Measurements from ENCODE around the gene CRABP2. TPM values are rescaled to one million over a fixed set of nuclear protein-coding genes. Genes with fewer than 3 reads are reported as not detected.
A peak's percentile ranks its signal among the peaks of the same experiment; 100 is the strongest.

CRABP2 gene
- total RNA-seq, 2 donors from 2014 or later, result 0.99 to 3.6 TPM

- DNase-seq (no peak), ATAC-seq (no peak)
- peak overlapping the region in 3 of 4 donors; percentile 51 to 58 (median 52) for H3K27ac ChIP-seq
- H3K36me3 ChIP-seq (replicated peaks in 1 of 2; ENCODE audit: insufficient read depth in 1 of 2, low read depth in 2 of 2), result no peaks in the 10 kb centered on the region
- intact Hi-C loops (cut with DNase I), result no loop called here
- peaks cover 0 to 6% of the 10 kb centered on the region in 2 donors for H3K27me3 ChIP-seq
- TF ChIP-seq CTCF (IDR thresholded peaks at IDR 0.05) (no peak), POLR2A (IDR thresholded peaks at IDR 0.05) (no peak)
- H3K9me3 ChIP-seq, result no peaks in the 10 kb centered on the region
- WGBS, 2 donors, result 51 to 64% methylated on average over 12 of the region's 12 CpGs
- peaks cover 55% of the 10 kb centered on the region for H3K4me1 ChIP-seq
- no peak overlapping the region for H3K4me3 ChIP-seq
Observed at GRCh38 chr1:156662005-156662799, 43.2 kb downstream of the CRABP2 start.

GRCh38 chr1:156660752-156661112, 44.7 kb downstream of the CRABP2 start:
- intact Hi-C loops (cut with DNase I), result no loop called here
- WGBS, 2 donors, result 60 to 67% methylated on average over 2 of the region's 2 CpGs
- no peak for ATAC-seq
- Histone ChIP-seq H3K36me3 (replicated peaks in 1 of 2; ENCODE audit: insufficient read depth in 1 of 2, low read depth in 2 of 2) (no peaks in the 10 kb centered on the region), H3K27me3 (peaks cover 0 to 13% of the 10 kb centered on the region in 2 donors), H3K4me3 (no peak overlapping the region), H3K27ac (peak overlapping the region; percentile 31 to 68 (median 56)), H3K9me3 (no peaks in the 10 kb centered on the region), H3K4me1 (peaks cover 62% of the 10 kb centered on the region)
- DNase-seq, result no peak
- TF ChIP-seq CTCF (IDR thresholded peaks at IDR 0.05) (no peak), POLR2A (IDR thresholded peaks at IDR 0.05) (no peak)

GRCh38 chr1:156659988-156660751, 45.2 kb downstream of the CRABP2 start:
- Histone ChIP-seq H3K4me3 (no peak overlapping the region), H3K36me3 (replicated peaks in 1 of 2; ENCODE audit: insufficient read depth in 1 of 2, low read depth in 2 of 2) (no peaks in the 10 kb centered on the region), H3K27ac (peak overlapping the region in 3 of 4 donors; percentile 55 to 68 (median 58)), H3K27me3 (peaks cover 0 to 13% of the 10 kb centered on the region in 2 donors), H3K4me1 (peaks cover 56% of the 10 kb centered on the region), H3K9me3 (no peaks in the 10 kb centered on the region)
- ATAC-seq (peak; percentile 82), DNase-seq (peak; percentile 92 to 94 (median 92))
- WGBS, 2 donors, result 19 to 23% methylated on average over 30 to 38 of the region's 38 CpGs
- intact Hi-C loops (cut with DNase I), result loop anchor here (5.0 kb wide), 1 partner anchor 38 kb away; no protein-coding TSS in a partner anchor
- no peak for TF ChIP-seq POLR2A (IDR thresholded peaks at IDR 0.05)
- TF ChIP-seq CTCF (IDR thresholded peaks at IDR 0.05), result peak; percentile 96 to 99 (median 98)

GRCh38 chr1:156659661-156659987, 45.8 kb downstream of the CRABP2 start:
- Histone ChIP-seq H3K9me3 (no peaks in the 10 kb centered on the region), H3K4me1 (peaks cover 54% of the 10 kb centered on the region), H3K27ac (peak overlapping the region in 1 of 4 donors; percentile 68), H3K4me3 (no peak overlapping the region), H3K36me3 (replicated peaks in 1 of 2; ENCODE audit: insufficient read depth in 1 of 2, low read depth in 2 of 2) (no peaks in the 10 kb centered on the region), H3K27me3 (peaks cover 0 to 13% of the 10 kb centered on the region in 2 donors)
- DNase-seq (no peak), ATAC-seq (no peak)
- intact Hi-C loops (cut with DNase I), result loop anchor here (5.0 kb wide), 1 partner anchor 37 kb away; no protein-coding TSS in a partner anchor
- WGBS, 2 donors, result 29 to 31% methylated on average over 6 of the region's 6 CpGs
- TF ChIP-seq CTCF (IDR thresholded peaks at IDR 0.05), result no peak
- no peak for TF ChIP-seq POLR2A (IDR thresholded peaks at IDR 0.05)

Measured in body of pancreas (tissue), 4 donors.